ENCODE results near the gene TFDP2. TPM values are rescaled to one million over a fixed set of nuclear protein-coding genes. Genes with fewer than 3 reads are reported as not detected.
"Not testable (repeated sequence)": the region's sequence is repeated elsewhere in the genome, so short reads cannot be mapped to it uniquely, and the experiment has no call there.

Gene TFDP2
- total RNA-seq, 1 experiment from 2014 or later: 48.2 TPM

DNA sequence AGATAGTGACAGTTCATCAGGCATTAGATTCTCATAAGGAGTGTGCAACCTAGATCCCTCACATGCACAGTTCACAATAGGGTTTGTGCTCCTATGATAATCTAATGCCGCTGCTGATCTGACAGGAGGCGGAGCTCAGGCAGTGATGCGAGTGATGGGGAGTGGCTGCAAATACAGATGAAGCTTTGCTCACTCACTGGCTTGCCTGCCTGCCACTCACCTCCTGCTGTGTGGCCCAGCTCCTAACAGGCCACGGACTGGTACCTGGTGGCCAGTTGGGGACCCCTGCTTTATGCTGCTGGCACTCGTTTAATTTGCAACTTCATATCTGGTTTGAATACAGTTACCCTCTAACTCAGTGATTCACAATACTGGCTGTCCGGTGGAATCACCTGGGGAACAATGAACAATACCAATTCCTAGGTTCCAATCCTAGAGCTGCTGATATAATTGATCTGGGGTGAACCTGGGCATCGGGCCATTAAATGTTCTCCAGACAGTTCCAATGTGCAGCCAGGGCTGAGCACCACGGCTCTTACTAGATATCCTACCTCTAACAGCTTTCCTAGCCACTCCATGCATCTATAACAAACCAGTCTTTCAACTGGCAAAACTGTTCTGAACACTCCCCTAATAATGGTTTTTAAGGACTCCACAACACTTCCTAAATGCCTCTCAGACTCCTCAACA, 141.5 kb downstream of the TFDP2 start:
- CTCF ChIA-PET: no interaction called here
- POLR2A ChIA-PET (ENCODE audit: unreplicated experiment): no interaction called here

DNA sequence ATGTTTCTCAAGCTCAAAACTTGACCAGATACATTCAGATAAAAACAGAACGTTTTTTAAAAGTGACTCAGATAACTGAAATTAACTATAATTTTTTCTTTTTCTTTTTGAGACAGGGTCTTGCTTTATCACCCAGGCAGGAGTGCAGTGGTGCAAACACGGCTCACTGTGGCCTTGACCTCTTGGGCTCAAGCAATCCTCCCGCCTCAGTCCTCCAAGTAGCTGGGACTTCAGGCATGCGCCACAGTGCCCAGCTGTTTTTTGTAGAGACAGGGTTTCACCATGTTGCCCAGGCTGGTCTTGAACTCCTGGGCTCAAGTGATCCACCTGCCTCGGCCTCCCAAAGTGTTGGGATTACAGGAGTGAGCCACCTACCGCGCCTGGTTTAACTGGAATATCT, 144.4 kb downstream of the TFDP2 start:
- H4K20me1 ChIP-seq (ENCODE audit: insufficient read depth); H3K79me2 ChIP-seq (ENCODE audit: low read depth); H3K4me1 ChIP-seq (replicated peaks; ENCODE audit: insufficient read depth); H3F3A ChIP-seq (ENCODE audit: insufficient read depth, low read depth); intact Hi-C loops (cut with micrococcal nuclease; ENCODE audit: unreplicated experiment); H3K27me3 ChIP-seq (ENCODE audit: insufficient read depth, low read depth); BruUV-seq (replicated peaks); DNase-seq; H3K9me3 ChIP-seq (ENCODE audit: insufficient read depth, low read depth); H2AFZ ChIP-seq; H3K9me2 ChIP-seq (ENCODE audit: insufficient read depth); POLR2A ChIA-PET (ENCODE audit: unreplicated experiment); H3K36me3 ChIP-seq (ENCODE audit: low read depth); H3K4me3 ChIP-seq; H3K27ac ChIP-seq; H3K4me2 ChIP-seq: not testable (repeated sequence)
- CTCF ChIA-PET: interaction anchor here (0.6 kb wide), 1 partner anchor 266 kb away, joined by 4 read pairs; no protein-coding TSS in a partner anchor

More for the DNA sequence above, 141.5 kb downstream of the TFDP2 start:
- no TSS peak for BruUV-seq (replicated peaks)
- Histone ChIP-seq H3K27ac (no peak overlapping the region), H3K27me3 (ENCODE audit: insufficient read depth, low read depth) (no peaks in the 10 kb centered on the region), H3K4me1 (replicated peaks; ENCODE audit: insufficient read depth) (no peaks in the 10 kb centered on the region), H3K9me2 (ENCODE audit: insufficient read depth) (no peaks in the 10 kb centered on the region), H3K36me3 (ENCODE audit: low read depth) (no peaks in the 10 kb centered on the region), H4K20me1 (ENCODE audit: insufficient read depth) (no peaks in the 10 kb centered on the region), H3K9me3 (ENCODE audit: insufficient read depth, low read depth) (no peaks in the 10 kb centered on the region), H2AFZ (no peak overlapping the region), H3K79me2 (ENCODE audit: low read depth) (no peaks in the 10 kb centered on the region), H3F3A (ENCODE audit: insufficient read depth, low read depth) (no peaks in the 10 kb centered on the region), H3K4me2 (no peak overlapping the region), H3K4me3 (no peak overlapping the region)
- intact Hi-C loops (cut with micrococcal nuclease; ENCODE audit: unreplicated experiment): no loop called here
- TF ChIP-seq EZH2 (IDR thresholded peaks at IDR 0.05; ENCODE audit: low read depth): no peak
- TF ChIP-seq, protein P1, sequence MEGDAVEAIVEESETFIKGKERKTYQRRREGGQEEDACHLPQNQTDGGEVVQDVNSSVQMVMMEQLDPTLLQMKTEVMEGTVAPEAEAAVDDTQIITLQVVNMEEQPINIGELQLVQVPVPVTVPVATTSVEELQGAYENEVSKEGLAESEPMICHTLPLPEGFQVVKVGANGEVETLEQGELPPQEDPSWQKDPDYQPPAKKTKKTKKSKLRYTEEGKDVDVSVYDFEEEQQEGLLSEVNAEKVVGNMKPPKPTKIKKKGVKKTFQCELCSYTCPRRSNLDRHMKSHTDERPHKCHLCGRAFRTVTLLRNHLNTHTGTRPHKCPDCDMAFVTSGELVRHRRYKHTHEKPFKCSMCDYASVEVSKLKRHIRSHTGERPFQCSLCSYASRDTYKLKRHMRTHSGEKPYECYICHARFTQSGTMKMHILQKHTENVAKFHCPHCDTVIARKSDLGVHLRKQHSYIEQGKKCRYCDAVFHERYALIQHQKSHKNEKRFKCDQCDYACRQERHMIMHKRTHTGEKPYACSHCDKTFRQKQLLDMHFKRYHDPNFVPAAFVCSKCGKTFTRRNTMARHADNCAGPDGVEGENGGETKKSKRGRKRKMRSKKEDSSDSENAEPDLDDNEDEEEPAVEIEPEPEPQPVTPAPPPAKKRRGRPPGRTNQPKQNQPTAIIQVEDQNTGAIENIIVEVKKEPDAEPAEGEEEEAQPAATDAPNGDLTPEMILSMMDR (conservative IDR thresholded peaks at IDR 0.05): no peak
- no peak for DNase-seq

DNA sequence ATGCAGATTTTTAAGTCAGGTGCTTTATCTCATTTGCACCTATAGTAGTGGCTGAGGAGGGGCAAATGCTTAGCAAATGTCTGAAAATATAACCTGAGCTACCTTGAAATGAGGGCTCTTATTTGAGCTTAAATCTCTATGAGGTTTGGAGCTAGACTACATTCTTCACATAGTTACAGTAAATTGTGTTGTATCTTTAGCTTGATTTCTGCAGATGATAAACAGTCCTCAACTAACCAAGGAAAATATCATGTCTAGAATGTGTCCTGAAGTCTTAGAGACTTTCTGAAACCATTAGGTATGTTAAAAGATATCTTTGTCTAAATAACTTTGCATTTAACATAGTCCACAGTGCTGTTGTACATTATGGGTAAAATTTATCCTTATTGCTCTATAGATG, 145.3 kb downstream of the TFDP2 start:
- no peak overlapping the region for H3K4me2 ChIP-seq
- no peak for TF ChIP-seq EZH2 (IDR thresholded peaks at IDR 0.05; ENCODE audit: low read depth)
- TF ChIP-seq, protein P1 (conservative IDR thresholded peaks at IDR 0.05): no peak
- no peaks in the 10 kb centered on the region for H3K36me3 ChIP-seq (ENCODE audit: low read depth)
- H3F3A ChIP-seq (ENCODE audit: insufficient read depth, low read depth): no peaks in the 10 kb centered on the region
- H3K4me3 ChIP-seq: no peak overlapping the region
- H4K20me1 ChIP-seq (ENCODE audit: insufficient read depth): no peaks in the 10 kb centered on the region
- no peaks in the 10 kb centered on the region for H3K9me3 ChIP-seq (ENCODE audit: insufficient read depth, low read depth)
- H3K4me1 ChIP-seq (replicated peaks; ENCODE audit: insufficient read depth): no peaks in the 10 kb centered on the region
- DNase-seq: no peak
- no peaks in the 10 kb centered on the region for H3K27me3 ChIP-seq (ENCODE audit: insufficient read depth, low read depth)
- intact Hi-C loops (cut with micrococcal nuclease; ENCODE audit: unreplicated experiment): no loop called here
- no peaks in the 10 kb centered on the region for H3K9me2 ChIP-seq (ENCODE audit: insufficient read depth)
- H2AFZ ChIP-seq: no peak overlapping the region
- H3K27ac ChIP-seq: no peak overlapping the region
- no TSS peak for BruUV-seq (replicated peaks)
- ChIA-PET CTCF (no interaction called here), POLR2A (ENCODE audit: unreplicated experiment) (no interaction called here)
- H3K79me2 ChIP-seq (ENCODE audit: low read depth): no peaks in the 10 kb centered on the region

DNA sequence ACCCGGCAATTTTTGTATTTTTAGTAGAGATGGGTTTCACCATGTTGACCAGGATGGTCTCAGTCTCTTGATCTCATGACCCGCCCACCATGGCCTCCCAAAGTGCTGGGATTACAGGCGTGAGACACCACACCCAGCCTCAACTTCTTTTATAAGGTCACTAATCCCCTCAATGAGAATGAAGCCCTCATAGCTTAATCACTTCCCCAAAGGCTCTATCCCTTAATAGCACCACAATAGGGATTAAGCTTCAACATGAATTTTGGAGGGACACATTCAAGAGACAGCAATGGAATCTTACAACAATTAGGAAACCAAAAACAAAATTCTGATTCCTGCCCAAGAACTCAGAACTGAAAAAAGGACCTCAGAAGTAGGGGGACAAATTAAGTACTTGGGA, 146.1 kb downstream of the TFDP2 start:
- ChIA-PET CTCF (no interaction called here), POLR2A (ENCODE audit: unreplicated experiment) (no interaction called here)
- Histone ChIP-seq H3F3A (ENCODE audit: insufficient read depth, low read depth) (no peaks in the 10 kb centered on the region), H3K36me3 (ENCODE audit: low read depth) (no peaks in the 10 kb centered on the region), H3K4me3 (no peak overlapping the region), H3K27ac (no peak overlapping the region), H3K9me2 (ENCODE audit: insufficient read depth) (no peaks in the 10 kb centered on the region), H3K27me3 (ENCODE audit: insufficient read depth, low read depth) (no peaks in the 10 kb centered on the region), H3K79me2 (ENCODE audit: low read depth) (no peaks in the 10 kb centered on the region), H3K4me2 (no peak overlapping the region), H4K20me1 (ENCODE audit: insufficient read depth) (no peaks in the 10 kb centered on the region), H3K4me1 (replicated peaks; ENCODE audit: insufficient read depth) (no peaks in the 10 kb centered on the region), H2AFZ (no peak overlapping the region), H3K9me3 (ENCODE audit: insufficient read depth, low read depth) (no peaks in the 10 kb centered on the region)
- no peak for TF ChIP-seq EZH2 (IDR thresholded peaks at IDR 0.05; ENCODE audit: low read depth)
- TF ChIP-seq, protein P1 (conservative IDR thresholded peaks at IDR 0.05): no peak
- no peak for DNase-seq
- no TSS peak for BruUV-seq (replicated peaks)
- intact Hi-C loops (cut with micrococcal nuclease; ENCODE audit: unreplicated experiment): no loop called here
